GM23338 (cell line): ENCODE results near the gene C1orf174. TPM values are rescaled to one million over a fixed set of nuclear protein-coding genes. Genes with fewer than 3 reads are reported as not detected.

Experiments
- ATAC-seq: fragments of 200-7000 bp; cut with Tn5 transposase; 3 replicates; pipeline ENCODE4 v1.9.1; 2020
- DNase-seq: peaks from one replicate; pipeline ENCODE4 v3.0.0-alpha.2; 2015; ENCODE audit warnings: low spot score
- H2AFZ ChIP-seq: fragments of 200-600 bp; sonication (generic); 2 replicates; pipeline ENCODE4 v1.8.0; 2016; ENCODE audit warnings: antibody characterized with exemption, mild to moderate bottlenecking, moderate library complexity
- H3F3A ChIP-seq: fragments of 200-600 bp; sonication (generic); replicated peaks from 2 replicates; pipeline ENCODE4 v1.8.0; 2017; ENCODE audit warnings: antibody characterized with exemption, mixed run types, low read depth
- H3K27ac ChIP-seq: fragments of 200-600 bp; sonication (generic); 2 replicates; pipeline ENCODE4 v1.6.1; 2016; ENCODE audit warnings: low read depth
- H3K27me3 ChIP-seq: fragments of 200-600 bp; sonication (generic); 2 replicates; pipeline ENCODE4 v1.8.0; 2016; ENCODE audit warnings: mild to moderate bottlenecking, mixed run types, moderate library complexity; ENCODE audit not compliant: insufficient read depth
- H3K36me3 ChIP-seq: fragments of 200-600 bp; sonication (generic); 2 replicates; pipeline ENCODE4 v1.8.0; 2016; ENCODE audit warnings: mild to moderate bottlenecking; ENCODE audit not compliant: insufficient read depth
- H3K4me1 ChIP-seq: fragments of 200-600 bp; sonication (generic); 2 replicates; pipeline ENCODE4 v1.8.0; 2016; ENCODE audit warnings: mild to moderate bottlenecking, moderate library complexity; ENCODE audit not compliant: insufficient read depth
- H3K4me2 ChIP-seq: fragments of 200-600 bp; sonication (generic); 2 replicates; pipeline ENCODE4 v1.7.1; 2017; ENCODE audit warnings: mixed run types
- H3K4me3 ChIP-seq: fragments of 200-600 bp; sonication (generic); 2 replicates; pipeline ENCODE4 v1.6.1; 2016; ENCODE audit warnings: mixed run types
- H3K79me2 ChIP-seq: fragments of 200-600 bp; sonication (generic); replicated peaks from 2 replicates; pipeline ENCODE4 v1.8.0; 2017; ENCODE audit warnings: mild to moderate bottlenecking; ENCODE audit not compliant: insufficient read depth
- H3K9me2 ChIP-seq: fragments of 200-600 bp; sonication (generic); 2 replicates; pipeline ENCODE4 v1.8.0; 2017; ENCODE audit not compliant: insufficient read depth
- H4K20me1 ChIP-seq: fragments of 200-600 bp; sonication (generic); replicated peaks from 2 replicates; pipeline ENCODE4 v1.8.0; 2017; ENCODE audit warnings: mild to moderate bottlenecking; ENCODE audit not compliant: insufficient read depth
- H3K27ac Mint-ChIP-seq: 2 replicates; pipeline ENCODE4 v1.8.0; 2020; ENCODE audit warnings: inconsistent platforms, mild to moderate bottlenecking, moderate library complexity, mixed read lengths
- H3K27me3 Mint-ChIP-seq: 3 replicates; pipeline ENCODE4 v1.8.0; 2022; ENCODE audit warnings: low read depth, mild to moderate bottlenecking, moderate library complexity, mixed read lengths, inconsistent platforms; ENCODE audit not compliant: insufficient read depth, poor library complexity
- H3K36me3 Mint-ChIP-seq: 3 replicates; pipeline ENCODE4 v1.8.0; 2021; ENCODE audit warnings: low read depth, mild to moderate bottlenecking, inconsistent platforms, moderate library complexity, mixed read lengths
- H3K4me1 Mint-ChIP-seq: 3 replicates; pipeline ENCODE4 v1.8.0; 2020; ENCODE audit warnings: mild to moderate bottlenecking, inconsistent platforms, mixed read lengths
- H3K4me3 Mint-ChIP-seq: 3 replicates; pipeline ENCODE4 v1.8.0; 2021; ENCODE audit warnings: moderate library complexity, mild to moderate bottlenecking, inconsistent platforms, mixed read lengths
- H3K9me3 Mint-ChIP-seq: 3 replicates; pipeline ENCODE4 v1.8.0; 2020; ENCODE audit warnings: moderate library complexity, mild to moderate bottlenecking, inconsistent platforms, mixed read lengths
- CREB1 ChIP-seq: fragments of 250-450 bp; sonication (Bioruptor Pico); IDR thresholded peaks from 2 replicates; pipeline ENCODE4 v1.5.0; 2020; ENCODE audit warnings: low read depth, mild to moderate bottlenecking, moderate library complexity
- CTCF ChIP-seq, 2 experiments: fragments of 200-600 bp in 1 of 2; sonication (generic) in 1 of 2; conservative IDR thresholded peaks; 2 replicates each; pipeline versions ENCODE4 v1.5.1 to v1.6.1; 2016 to 2017; ENCODE audit warnings: antibody characterized with exemption in 2 of 2, low read depth in 2 of 2, mild to moderate bottlenecking in 2 of 2, moderate library complexity in 1 of 2
- ETS1 ChIP-seq: IDR thresholded peaks from 2 replicates; pipeline ENCODE4 v1.6.1; 2016; ENCODE audit warnings: antibody characterized with exemption
- EZH2 ChIP-seq: fragments of 200-600 bp; sonication (generic); IDR thresholded peaks from one replicate; pipeline ENCODE4 v1.8.0; 2017; ENCODE audit warnings: antibody characterized with exemption, mild to moderate bottlenecking, low read depth; ENCODE audit not compliant: unreplicated experiment
- EZH2phosphoT487 ChIP-seq: fragments of 200-600 bp; sonication (generic); IDR thresholded peaks from one replicate; pipeline ENCODE4 v1.8.1; 2018; ENCODE audit warnings: antibody characterized with exemption; ENCODE audit not compliant: unreplicated experiment
- JUNB ChIP-seq: IDR thresholded peaks from one replicate; pipeline ENCODE4 v1.6.1; 2016; ENCODE audit warnings: antibody characterized with exemption; ENCODE audit not compliant: unreplicated experiment
- NANOG ChIP-seq: IDR thresholded peaks from 2 replicates; pipeline ENCODE4 v1.6.1; 2016; ENCODE audit warnings: antibody characterized with exemption, borderline replicate concordance
- POLR2AphosphoS5 ChIP-seq: IDR thresholded peaks from 2 replicates; pipeline ENCODE4 v1.6.1; 2016; ENCODE audit warnings: antibody characterized with exemption, low read depth
- STAT1 ChIP-seq: IDR thresholded peaks from one replicate; pipeline ENCODE4 v1.6.1; 2016; ENCODE audit warnings: antibody characterized with exemption; ENCODE audit not compliant: unreplicated experiment
- ZNF114 ChIP-seq: fragments of 250-450 bp; sonication (Bioruptor Pico); IDR thresholded peaks from 2 replicates; pipeline ENCODE4 v1.5.0; 2020; ENCODE audit warnings: mild to moderate bottlenecking, moderate library complexity
- ZNF331 ChIP-seq: fragments of 250-450 bp; sonication (Bioruptor Pico); IDR thresholded peaks from 2 replicates; pipeline ENCODE4 v1.5.0; 2020; ENCODE audit warnings: low read depth, mild to moderate bottlenecking, moderate library complexity
- ZNF462 ChIP-seq: fragments of 250-450 bp; sonication (Bioruptor Pico); IDR thresholded peaks from 2 replicates; pipeline ENCODE4 v1.5.0; 2020; ENCODE audit warnings: mild to moderate bottlenecking, moderate library complexity
- polyA plus RNA-seq: library from polyadenylated mRNA; unstranded; fragments of >200 nt; fragmentation: Nextera tagmentation; extraction: Ambion mirVana; gene quantifications from 2 replicates; pipeline ENCODE4 v1.2.1, GENCODE V29; 2016
- total RNA-seq: library from RNA; depleted of rRNA; stranded (reverse); fragments of >200 nt; shearing (Covaris generic); gene quantifications from 2 replicates; pipeline ENCODE4 v1.2.3, GENCODE V29; 2014
- TF ChIP-seq, protein P1 (sequence below): IDR thresholded peaks from one replicate; pipeline ENCODE4 v1.6.1; 2018; ENCODE audit warnings: antibody characterized with exemption; ENCODE audit not compliant: unreplicated experiment

Gene C1orf174
- total and polyA plus RNA-seq, 2 experiments from 2014 or later, result 28.5 to 28.7 TPM

DNA sequence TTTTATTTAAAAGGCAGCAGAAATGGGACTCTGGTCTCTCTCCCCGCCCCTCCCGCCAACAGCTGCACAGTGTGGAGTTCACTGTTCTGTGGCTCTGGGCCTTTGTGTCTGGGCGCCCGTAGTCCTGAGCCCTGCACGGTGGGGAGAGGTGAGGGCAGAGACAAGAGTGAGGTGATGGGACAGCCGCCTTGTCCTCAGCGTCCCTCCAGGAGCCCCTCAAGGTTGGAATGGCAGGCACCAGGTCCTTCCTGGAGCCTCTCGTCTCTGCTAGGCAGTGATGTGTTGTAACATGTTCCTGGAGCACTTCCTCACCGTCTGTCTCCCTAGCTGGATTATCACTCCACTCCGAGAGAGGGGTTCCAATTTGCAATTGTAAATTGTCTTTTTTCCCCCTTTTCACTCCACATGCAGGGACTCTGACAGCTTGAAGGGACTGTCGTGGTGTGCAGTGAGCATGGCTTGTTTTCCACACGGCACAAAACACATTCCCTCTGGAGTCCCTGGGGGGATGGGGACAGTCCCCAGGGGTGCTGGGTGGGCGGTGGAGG, 44.6 kb upstream of the C1orf174 start:
- no peak for TF ChIP-seq EZH2phosphoT487
- TF ChIP-seq STAT1, result no peak
- TF ChIP-seq POLR2AphosphoS5, result no peak
- no peak for TF ChIP-seq ZNF462 (CRISPR knock-in tag)
- no peak for TF ChIP-seq ZNF114 (CRISPR knock-in tag)
- no peak for TF ChIP-seq ZNF331
- TF ChIP-seq EZH2, result no peak
- no peak for TF ChIP-seq ETS1
- no peak for TF ChIP-seq CTCF (conservative IDR thresholded peaks at IDR 0.05; ENCODE audit: low read depth in 2 of 2)
- no peak for TF ChIP-seq CREB1 (CRISPR knock-in tag)
- no peak for TF ChIP-seq NANOG
- TF ChIP-seq JUNB, result no peak
- TF ChIP-seq, protein P1, sequence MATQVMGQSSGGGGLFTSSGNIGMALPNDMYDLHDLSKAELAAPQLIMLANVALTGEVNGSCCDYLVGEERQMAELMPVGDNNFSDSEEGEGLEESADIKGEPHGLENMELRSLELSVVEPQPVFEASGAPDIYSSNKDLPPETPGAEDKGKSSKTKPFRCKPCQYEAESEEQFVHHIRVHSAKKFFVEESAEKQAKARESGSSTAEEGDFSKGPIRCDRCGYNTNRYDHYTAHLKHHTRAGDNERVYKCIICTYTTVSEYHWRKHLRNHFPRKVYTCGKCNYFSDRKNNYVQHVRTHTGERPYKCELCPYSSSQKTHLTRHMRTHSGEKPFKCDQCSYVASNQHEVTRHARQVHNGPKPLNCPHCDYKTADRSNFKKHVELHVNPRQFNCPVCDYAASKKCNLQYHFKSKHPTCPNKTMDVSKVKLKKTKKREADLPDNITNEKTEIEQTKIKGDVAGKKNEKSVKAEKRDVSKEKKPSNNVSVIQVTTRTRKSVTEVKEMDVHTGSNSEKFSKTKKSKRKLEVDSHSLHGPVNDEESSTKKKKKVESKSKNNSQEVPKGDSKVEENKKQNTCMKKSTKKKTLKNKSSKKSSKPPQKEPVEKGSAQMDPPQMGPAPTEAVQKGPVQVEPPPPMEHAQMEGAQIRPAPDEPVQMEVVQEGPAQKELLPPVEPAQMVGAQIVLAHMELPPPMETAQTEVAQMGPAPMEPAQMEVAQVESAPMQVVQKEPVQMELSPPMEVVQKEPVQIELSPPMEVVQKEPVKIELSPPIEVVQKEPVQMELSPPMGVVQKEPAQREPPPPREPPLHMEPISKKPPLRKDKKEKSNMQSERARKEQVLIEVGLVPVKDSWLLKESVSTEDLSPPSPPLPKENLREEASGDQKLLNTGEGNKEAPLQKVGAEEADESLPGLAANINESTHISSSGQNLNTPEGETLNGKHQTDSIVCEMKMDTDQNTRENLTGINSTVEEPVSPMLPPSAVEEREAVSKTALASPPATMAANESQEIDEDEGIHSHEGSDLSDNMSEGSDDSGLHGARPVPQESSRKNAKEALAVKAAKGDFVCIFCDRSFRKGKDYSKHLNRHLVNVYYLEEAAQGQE, result no peak
- H3K9me3 Mint-ChIP-seq, result peaks cover 82% of the 10 kb centered on the region

More for the DNA sequence above, 44.6 kb upstream of the C1orf174 start:
- Histone ChIP-seq H3F3A (no peaks in the 10 kb centered on the region), H4K20me1 (no peaks in the 10 kb centered on the region), H3K4me3 (no peak overlapping the region), H3K27me3 (no peaks in the 10 kb centered on the region), H3K79me2 (no peaks in the 10 kb centered on the region), H3K36me3 (no peaks in the 10 kb centered on the region), H3K27ac (no peak overlapping the region), H2AFZ (no peak overlapping the region), H3K4me2 (no peak overlapping the region), H3K4me1 (no peaks in the 10 kb centered on the region), H3K9me2 (no peaks in the 10 kb centered on the region)
- no peak overlapping the region for H3K4me3 Mint-ChIP-seq
- no peak for DNase-seq
- peaks cover 18% of the 10 kb centered on the region for H3K36me3 Mint-ChIP-seq
- H3K4me1 Mint-ChIP-seq, result 0 out of 3 replicates have a peak, but pooled peaks cover 2% of the 10 kb centered on the region
- H3K27me3 Mint-ChIP-seq, result peaks cover 3% of the 10 kb centered on the region
- no peak overlapping the region for H3K27ac Mint-ChIP-seq
- ATAC-seq, result no peak; the same call in 2 of the 3 replicates
